OCI-LY1 (cell line): ENCODE measurements around the gene MSANTD4.

Experiments
- H2AFZ ChIP-seq: fragments of 200-600 bp; sonication (generic), shearing (Covaris generic); 2 replicates; pipeline ENCODE4 v1.6.0; 2014; ENCODE audit warnings: antibody characterized with exemption, mild to moderate bottlenecking, low read length
- H3F3A ChIP-seq: fragments of 200-600 bp; sonication (generic), shearing (Covaris generic); 2 replicates; pipeline ENCODE4 v1.6.0; 2014; ENCODE audit warnings: mild to moderate bottlenecking, antibody characterized with exemption, low read length, moderate library complexity; ENCODE audit not compliant: insufficient read depth
- H3K27ac ChIP-seq: fragments of 200-600 bp; sonication (generic); 2 replicates; pipeline ENCODE4 v1.5.1; 2014; ENCODE audit warnings: low read length, mixed run types, mild to moderate bottlenecking, low read depth; ENCODE audit not compliant: poor library complexity, severe bottlenecking
- H3K27me3 ChIP-seq: fragments of 200-600 bp; sonication (generic); 2 replicates; pipeline ENCODE4 v1.6.0; 2014; ENCODE audit warnings: antibody characterized with exemption, mild to moderate bottlenecking, low read length, moderate library complexity; ENCODE audit not compliant: insufficient read depth
- H3K36me3 ChIP-seq: fragments of 200-600 bp; sonication (generic); 2 replicates; pipeline ENCODE4 v1.6.1; 2014; ENCODE audit warnings: mild to moderate bottlenecking, antibody characterized with exemption, low read length, moderate library complexity, mixed read lengths; ENCODE audit not compliant: insufficient read depth
- H3K4me1 ChIP-seq: fragments of 200-600 bp; sonication (generic); 2 replicates; pipeline ENCODE4 v1.5.1; 2014; ENCODE audit warnings: mild to moderate bottlenecking, low read length, moderate library complexity; ENCODE audit not compliant: insufficient read depth, severe bottlenecking
- H3K4me2 ChIP-seq: fragments of 200-600 bp; sonication (generic), shearing (Covaris generic); 2 replicates; pipeline ENCODE4 v1.6.1; 2014; ENCODE audit warnings: low read length
- H3K4me3 ChIP-seq: fragments of 200-600 bp; sonication (generic); 2 replicates; pipeline ENCODE4 v1.5.1; 2014; ENCODE audit warnings: low read length, low read depth, mild to moderate bottlenecking, mixed read lengths; ENCODE audit not compliant: poor library complexity, severe bottlenecking
- H3K79me2 ChIP-seq: fragments of 200-600 bp; shearing (Covaris generic); 2 replicates; pipeline ENCODE4 v1.6.1; 2016; ENCODE audit warnings: mixed run types, low read length, mixed read lengths; ENCODE audit not compliant: insufficient read depth
- H3K9ac ChIP-seq: fragments of 200-600 bp; sonication (generic), shearing (Covaris generic); 2 replicates; pipeline ENCODE4 v1.6.1; 2014; ENCODE audit warnings: mild to moderate bottlenecking, low read length, mixed read lengths
- H3K9me2 ChIP-seq: fragments of 200-600 bp; sonication (generic), shearing (Covaris generic); 2 replicates; pipeline ENCODE4 v1.6.1; 2014; ENCODE audit warnings: low read depth, mild to moderate bottlenecking, low read length, mixed read lengths
- H3K9me3 ChIP-seq: fragments of 200-600 bp; shearing (Covaris generic); 2 replicates; pipeline ENCODE4 v1.6.1; 2014; ENCODE audit warnings: low read length, mixed read lengths
- H4K20me1 ChIP-seq: fragments of 200-600 bp; sonication (generic), shearing (Covaris generic); 2 replicates; pipeline ENCODE4 v1.6.0; 2016; ENCODE audit warnings: mild to moderate bottlenecking, low read length; ENCODE audit not compliant: insufficient read depth
- EZH2 ChIP-seq: fragments of 200-600 bp; sonication (generic), shearing (Covaris generic); IDR thresholded peaks from 2 replicates; pipeline ENCODE4 v1.8.0; 2017; ENCODE audit warnings: borderline replicate concordance, mixed run types, mild to moderate bottlenecking, antibody characterized with exemption, low read length, moderate library complexity, mixed read lengths
- TF ChIP-seq, protein P1 (sequence below): fragments of 200-600 bp; sonication (generic), shearing (Covaris generic); IDR thresholded peaks from 2 replicates; pipeline ENCODE4 v1.5.1; 2017; ENCODE audit warnings: mild to moderate bottlenecking, antibody characterized with exemption, low read length, moderate library complexity, mixed read lengths

The MSANTD4 gene

DNA sequence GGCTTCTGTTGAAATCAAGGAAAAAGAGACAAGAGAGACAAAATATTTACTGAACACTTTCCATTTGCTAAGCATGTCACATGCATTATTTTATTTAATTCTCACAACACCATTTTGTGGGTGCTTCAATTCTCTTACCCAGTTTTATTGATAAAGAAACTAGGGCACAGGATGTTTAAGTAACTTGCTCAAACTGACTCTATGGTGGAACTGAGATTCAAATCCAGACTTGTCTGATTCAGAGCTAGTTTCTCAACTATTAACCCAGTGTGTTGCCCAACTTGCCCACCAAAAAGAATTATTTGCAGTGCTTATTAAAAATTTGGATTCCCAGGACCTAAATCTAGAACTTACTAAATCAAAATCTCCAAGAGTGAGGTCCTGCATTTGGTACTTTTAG, 21.5 kb upstream of the MSANTD4 start:
- H3K9ac ChIP-seq = no peak overlapping the region
- H3K9me3 ChIP-seq = no peaks in the 10 kb centered on the region
- H3K9me2 ChIP-seq = no peaks in the 10 kb centered on the region
- H3K4me3 ChIP-seq = no peak overlapping the region
- no peaks in the 10 kb centered on the region for H3K79me2 ChIP-seq
- H3K27ac ChIP-seq = no peak overlapping the region
- no peaks in the 10 kb centered on the region for H3K27me3 ChIP-seq
- no peaks in the 10 kb centered on the region for H3K36me3 ChIP-seq
- H3K4me2 ChIP-seq = no peak overlapping the region
- H3F3A ChIP-seq = no peaks in the 10 kb centered on the region
- no peaks in the 10 kb centered on the region for H4K20me1 ChIP-seq
- TF ChIP-seq, protein P1, sequence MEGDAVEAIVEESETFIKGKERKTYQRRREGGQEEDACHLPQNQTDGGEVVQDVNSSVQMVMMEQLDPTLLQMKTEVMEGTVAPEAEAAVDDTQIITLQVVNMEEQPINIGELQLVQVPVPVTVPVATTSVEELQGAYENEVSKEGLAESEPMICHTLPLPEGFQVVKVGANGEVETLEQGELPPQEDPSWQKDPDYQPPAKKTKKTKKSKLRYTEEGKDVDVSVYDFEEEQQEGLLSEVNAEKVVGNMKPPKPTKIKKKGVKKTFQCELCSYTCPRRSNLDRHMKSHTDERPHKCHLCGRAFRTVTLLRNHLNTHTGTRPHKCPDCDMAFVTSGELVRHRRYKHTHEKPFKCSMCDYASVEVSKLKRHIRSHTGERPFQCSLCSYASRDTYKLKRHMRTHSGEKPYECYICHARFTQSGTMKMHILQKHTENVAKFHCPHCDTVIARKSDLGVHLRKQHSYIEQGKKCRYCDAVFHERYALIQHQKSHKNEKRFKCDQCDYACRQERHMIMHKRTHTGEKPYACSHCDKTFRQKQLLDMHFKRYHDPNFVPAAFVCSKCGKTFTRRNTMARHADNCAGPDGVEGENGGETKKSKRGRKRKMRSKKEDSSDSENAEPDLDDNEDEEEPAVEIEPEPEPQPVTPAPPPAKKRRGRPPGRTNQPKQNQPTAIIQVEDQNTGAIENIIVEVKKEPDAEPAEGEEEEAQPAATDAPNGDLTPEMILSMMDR = no peak
- no peak for TF ChIP-seq EZH2
- no peaks in the 10 kb centered on the region for H3K4me1 ChIP-seq
- no peak overlapping the region for H2AFZ ChIP-seq

DNA sequence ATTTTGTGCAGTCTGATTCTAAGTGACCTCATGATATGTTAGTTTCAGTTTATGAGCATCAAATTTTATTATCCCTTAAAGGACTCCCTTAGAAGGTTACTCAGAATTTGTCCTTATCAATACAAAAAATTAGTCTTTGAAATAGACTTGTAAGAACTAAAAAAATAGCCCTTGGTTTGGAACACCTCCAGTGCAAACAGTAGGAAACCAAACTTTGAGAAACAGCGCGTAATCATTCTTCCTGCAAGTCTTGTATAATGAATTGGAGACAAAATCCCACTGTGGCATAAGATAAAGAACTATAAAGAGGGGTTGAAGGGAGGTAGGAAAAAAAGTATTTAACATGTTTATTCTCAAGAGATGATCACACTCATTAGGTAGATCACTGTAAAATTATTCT, 10.8 kb upstream of the MSANTD4 start:
- Histone ChIP-seq H3F3A (no peaks in the 10 kb centered on the region), H3K36me3 (no peaks in the 10 kb centered on the region), H3K27me3 (no peaks in the 10 kb centered on the region), H4K20me1 (no peaks in the 10 kb centered on the region), H3K9me2 (no peaks in the 10 kb centered on the region), H3K79me2 (no peaks in the 10 kb centered on the region), H3K4me1 (no peaks in the 10 kb centered on the region), H3K27ac (no peak overlapping the region), H3K4me3 (no peak overlapping the region), H2AFZ (no peak overlapping the region), H3K9me3 (no peaks in the 10 kb centered on the region), H3K9ac (no peak overlapping the region), H3K4me2 (no peak overlapping the region)
- no peak for TF ChIP-seq EZH2
- TF ChIP-seq, protein P1 = no peak

DNA sequence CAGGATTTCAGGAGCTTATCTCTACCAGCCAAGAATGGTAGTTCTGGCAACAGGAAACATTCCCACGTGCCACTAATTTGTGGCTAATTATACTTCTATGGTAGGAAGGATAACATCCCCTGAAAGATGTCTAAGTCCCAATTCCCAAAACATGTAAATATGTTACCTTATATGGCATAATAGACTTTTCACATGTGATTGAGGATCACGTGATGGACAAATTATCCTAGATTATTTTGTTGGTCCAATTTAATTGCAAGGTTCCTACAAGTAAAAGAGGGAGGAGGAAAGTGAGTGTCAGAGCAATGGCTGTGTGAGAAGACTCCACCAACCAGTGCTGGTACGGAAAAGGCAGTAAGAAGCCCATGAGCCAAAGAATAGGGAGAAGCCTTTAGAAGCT, 9.9 kb upstream of the MSANTD4 start:
- H3K4me2 ChIP-seq = no peak overlapping the region
- H3K27ac ChIP-seq = no peak overlapping the region

More for the DNA sequence above, 9.9 kb upstream of the MSANTD4 start:
- TF ChIP-seq, protein P1 = no peak
- TF ChIP-seq EZH2 = no peak
- H3F3A ChIP-seq = no peaks in the 10 kb centered on the region
- no peak overlapping the region for H2AFZ ChIP-seq
- H3K9me3 ChIP-seq = no peaks in the 10 kb centered on the region
- H3K79me2 ChIP-seq = no peaks in the 10 kb centered on the region
- H3K4me1 ChIP-seq = no peaks in the 10 kb centered on the region
- no peaks in the 10 kb centered on the region for H3K36me3 ChIP-seq
- H3K27me3 ChIP-seq = no peaks in the 10 kb centered on the region
- H3K9ac ChIP-seq = no peak overlapping the region
- H3K9me2 ChIP-seq = no peaks in the 10 kb centered on the region
- no peaks in the 10 kb centered on the region for H4K20me1 ChIP-seq
- no peak overlapping the region for H3K4me3 ChIP-seq
